Measurements from ENCODE around the gene RNF183.

DNA sequence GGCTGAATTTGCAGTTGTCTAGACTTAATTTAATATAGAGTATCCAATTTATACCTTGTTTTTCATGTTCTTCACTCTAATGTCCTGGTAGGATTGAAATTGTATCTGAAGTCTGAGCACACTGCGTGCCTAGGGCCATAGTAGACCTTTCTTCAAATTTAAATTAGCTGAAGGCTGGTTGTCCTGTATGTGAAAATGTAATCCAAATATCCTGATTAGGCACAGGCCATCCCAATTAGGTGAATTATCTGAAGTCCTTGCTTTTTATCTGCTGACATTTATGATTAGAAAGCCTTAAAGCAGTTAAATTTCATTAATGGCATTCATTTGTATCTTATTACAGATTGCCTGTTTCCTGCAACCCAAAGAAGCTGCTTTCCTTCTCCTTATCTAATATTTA, 48.2 kb downstream of the RNF183 start:
- TF ChIP-seq POLR2A (IDR thresholded peaks at IDR 0.05) (no peak), CTCF (IDR thresholded peaks at IDR 0.05) (no peak), POLR2AphosphoS5 (IDR thresholded peaks at IDR 0.05) (no peak)

Data from breast epithelium (tissue), 3 donors.